Stomach smooth muscle (tissue), 2 donors: Measurements from ENCODE around the gene EHBP1L1.

Experiments used
- H3K27ac ChIP-seq: one replicate; pipeline ENCODE4 v1.7.0; 2013; ENCODE audit warnings: mild to moderate bottlenecking, low read length, inconsistent platforms
- H3K27me3 ChIP-seq, 2 donors: one replicate each; pipeline ENCODE4 v1.7.0; 2013; ENCODE audit warnings: low read length in 2 of 2; ENCODE audit not compliant: insufficient read depth in 2 of 2, control insufficient read depth in 1 of 2
- H3K36me3 ChIP-seq, 2 donors: one replicate each; pipeline ENCODE4 v1.7.0; 2013; ENCODE audit warnings: low read length in 2 of 2; ENCODE audit not compliant: control insufficient read depth in 2 of 2, insufficient read depth in 2 of 2
- H3K4me1 ChIP-seq: one replicate; pipeline ENCODE4 v1.7.0; 2013; ENCODE audit warnings: low read length; ENCODE audit not compliant: control insufficient read depth, insufficient read depth
- H3K4me3 ChIP-seq, 2 donors: one replicate each; pipeline ENCODE4 v1.7.0; 2013; ENCODE audit warnings: low read length in 2 of 2
- H3K9ac ChIP-seq, 2 donors: one replicate each; pipeline ENCODE4 v1.7.0; 2013; ENCODE audit warnings: low read length in 2 of 2, mild to moderate bottlenecking in 1 of 2
- H3K9me3 ChIP-seq, 2 donors: one replicate each; pipeline ENCODE4 v1.7.0; 2013; ENCODE audit warnings: low read length in 2 of 2; ENCODE audit not compliant: control insufficient read depth in 2 of 2
- donor health status: healthy.
- donor health status: Pancreatic carcinoma.

EHBP1L1 gene

GRCh38 chr11:65538232-65538914 lies 37.5 kb upstream of the EHBP1L1 start:
- Histone ChIP-seq H3K4me1 (peaks cover 29% of the 10 kb centered on the region), H3K9me3 (no peaks in the 10 kb centered on the region), H3K27ac (no peak overlapping the region), H3K36me3 (peaks cover 13 to 16% of the 10 kb centered on the region in 2 donors), H3K27me3 (no peaks in the 10 kb centered on the region), H3K9ac (no peak overlapping the region), H3K4me3 (no peak overlapping the region)

GRCh38 chr11:65538915-65539743 lies 36.7 kb upstream of the EHBP1L1 start:
- H3K9me3 ChIP-seq = no peaks in the 10 kb centered on the region
- peaks cover 29% of the 10 kb centered on the region for H3K4me1 ChIP-seq
- H3K4me3 ChIP-seq = peak overlapping the region in 1 of 2 donors; percentile 82
- H3K36me3 ChIP-seq = peaks cover 15% of the 10 kb centered on the region in 2 donors
- no peaks in the 10 kb centered on the region for H3K27me3 ChIP-seq
- no peak overlapping the region for H3K9ac ChIP-seq
- peak overlapping the region; percentile 86 for H3K27ac ChIP-seq

- Histone ChIP-seq H3K9ac (peak overlapping the region in 1 of 2 donors; percentile 54), H3K27ac (peak overlapping the region; percentile 86), H3K36me3 (peaks cover 15% of the 10 kb centered on the region in 2 donors), H3K9me3 (no peaks in the 10 kb centered on the region), H3K27me3 (no peaks in the 10 kb centered on the region), H3K4me1 (peaks cover 27% of the 10 kb centered on the region), H3K4me3 (peak overlapping the region in 1 of 2 donors; percentile 82)
Observed at GRCh38 chr11:65539744-65540289, 36.0 kb upstream of the EHBP1L1 start.

GRCh38 chr11:65540290-65541092 lies 35.4 kb upstream of the EHBP1L1 start:
- no peaks in the 10 kb centered on the region for H3K27me3 ChIP-seq
- peak overlapping the region; percentile 86 for H3K27ac ChIP-seq
- H3K4me3 ChIP-seq = peak overlapping the region; percentile 57 to 82
- peaks cover 27% of the 10 kb centered on the region for H3K4me1 ChIP-seq
- H3K9me3 ChIP-seq = no peaks in the 10 kb centered on the region
- peak overlapping the region; percentile 57 to 66 for H3K9ac ChIP-seq
- peaks cover 15% of the 10 kb centered on the region in 2 donors for H3K36me3 ChIP-seq

- Histone ChIP-seq H3K27me3 (no peaks in the 10 kb centered on the region), H3K36me3 (peaks cover 10 to 12% of the 10 kb centered on the region in 2 donors), H3K4me3 (peak overlapping the region; percentile 44 to 82), H3K9ac (peak overlapping the region; percentile 57 to 66), H3K9me3 (no peaks in the 10 kb centered on the region), H3K27ac (peak overlapping the region; percentile 86), H3K4me1 (peaks cover 27% of the 10 kb centered on the region)
Observed at GRCh38 chr11:65541093-65541982, 34.5 kb upstream of the EHBP1L1 start.

- Histone ChIP-seq H3K9ac (peak overlapping the region in 1 of 2 donors; percentile 58), H3K36me3 (peaks cover 10% of the 10 kb centered on the region in 2 donors), H3K4me1 (peaks cover 30% of the 10 kb centered on the region), H3K27ac (no peak overlapping the region), H3K9me3 (no peaks in the 10 kb centered on the region), H3K27me3 (no peaks in the 10 kb centered on the region), H3K4me3 (no peak overlapping the region)
Observed at GRCh38 chr11:65542738-65543390, 33.0 kb upstream of the EHBP1L1 start.

- peaks cover 16% of the 10 kb centered on the region for H3K4me1 ChIP-seq
- no peak overlapping the region for H3K9ac ChIP-seq
- peaks cover 16 to 22% of the 10 kb centered on the region in 2 donors for H3K36me3 ChIP-seq
- no peak overlapping the region for H3K27ac ChIP-seq
- H3K9me3 ChIP-seq = no peaks in the 10 kb centered on the region
- H3K27me3 ChIP-seq = no peaks in the 10 kb centered on the region
- H3K4me3 ChIP-seq = no peak overlapping the region
Observed at GRCh38 chr11:65545853-65546216, 30.0 kb upstream of the EHBP1L1 start.

- Histone ChIP-seq H3K4me3 (no peak overlapping the region), H3K27me3 (no peaks in the 10 kb centered on the region), H3K9me3 (no peaks in the 10 kb centered on the region), H3K27ac (no peak overlapping the region), H3K9ac (no peak overlapping the region), H3K4me1 (peaks cover 11% of the 10 kb centered on the region), H3K36me3 (peaks cover 16 to 24% of the 10 kb centered on the region in 2 donors)
Observed at GRCh38 chr11:65546217-65546958, 29.5 kb upstream of the EHBP1L1 start.
